HG03097 (cell line): ENCODE measurements around the gene MNX1.

ENCODE experiments used
- ATAC-seq: cut with Tn5 transposase; IDR thresholded peaks from one replicate; pipeline ENCODE4 v1.9.1; 2021; ENCODE audit not compliant: unreplicated experiment, low FRiP score

MNX1 gene

GRCh38 chr7:157004521-157005455, 5.7 kb downstream of the MNX1 start:
- no peak for ATAC-seq

- no peak for ATAC-seq
Observed at GRCh38 chr7:157003756-157004520, 6.5 kb downstream of the MNX1 start.

- ATAC-seq, result no peak
Observed at GRCh38 chr7:157003445-157003755, 7.1 kb downstream of the MNX1 start.

- ATAC-seq, result no peak
Observed at GRCh38 chr7:157002819-157003421, 7.5 kb downstream of the MNX1 start.

GRCh38 chr7:157001920-157002818, 8.3 kb downstream of the MNX1 start:
- ATAC-seq, result no peak

GRCh38 chr7:157000741-157001653, 9.5 kb downstream of the MNX1 start:
- ATAC-seq, result no peak

- no peak for ATAC-seq
Observed at GRCh38 chr7:156999958-157000726, 10.3 kb downstream of the MNX1 start.

GRCh38 chr7:156998988-156999957, 11.2 kb downstream of the MNX1 start:
- no peak for ATAC-seq

- no peak for ATAC-seq
Observed at GRCh38 chr7:156994417-156994816, 16.0 kb downstream of the MNX1 start.

- ATAC-seq, result no peak
Observed at GRCh38 chr7:156993925-156994235, 16.6 kb downstream of the MNX1 start.

GRCh38 chr7:156993021-156993924, 17.2 kb downstream of the MNX1 start:
- ATAC-seq, result no peak

- no peak for ATAC-seq
Observed at GRCh38 chr7:156989766-156990535, 20.5 kb downstream of the MNX1 start.

GRCh38 chr7:156988343-156989185, 21.9 kb downstream of the MNX1 start:
- no peak for ATAC-seq

GRCh38 chr7:156986378-156986777, 24.1 kb downstream of the MNX1 start:
- ATAC-seq, result no peak
